Neural progenitor cell (in vitro differentiated cells): ENCODE results near the gene KLHL3. TPM values are rescaled to one million over a fixed set of nuclear protein-coding genes. Genes with fewer than 3 reads are reported as not detected.

ENCODE experiments used
- DNase-seq: peaks from one replicate; pipeline ENCODE4 v3.0.0-alpha.2; 2016; ENCODE audit warnings: low spot score
- H2AFZ ChIP-seq: fragments of 200-600 bp; sonication (generic); replicated peaks from 2 replicates; pipeline ENCODE4 v1.6.1; 2016; ENCODE audit warnings: antibody characterized with exemption
- H3F3A ChIP-seq: fragments of 200-600 bp; sonication (generic); 2 replicates; pipeline ENCODE4 v1.6.1; 2016; ENCODE audit warnings: antibody characterized with exemption, low read depth
- H3K27ac ChIP-seq: fragments of 200-600 bp; sonication (generic); 2 replicates; pipeline ENCODE4 v1.5.1; 2016; ENCODE audit warnings: mild to moderate bottlenecking
- H3K27me3 ChIP-seq: fragments of 200-600 bp; sonication (generic); 2 replicates; pipeline ENCODE4 v1.6.1; 2016; ENCODE audit warnings: mild to moderate bottlenecking, moderate library complexity
- H3K36me3 ChIP-seq: fragments of 200-600 bp; sonication (generic); 2 replicates; pipeline ENCODE4 v1.5.1; 2016
- H3K4me1 ChIP-seq: fragments of 200-600 bp; sonication (generic); 2 replicates; pipeline ENCODE4 v1.6.1; 2016; ENCODE audit warnings: mixed run types
- H3K4me2 ChIP-seq: fragments of 200-600 bp; sonication (generic); 2 replicates; pipeline ENCODE4 v1.6.1; 2016
- H3K4me3 ChIP-seq: fragments of 200-600 bp; sonication (generic); 2 replicates; pipeline ENCODE4 v1.5.1; 2016
- H3K79me2 ChIP-seq: fragments of 200-600 bp; sonication (generic); 2 replicates; pipeline ENCODE4 v1.6.1; 2016; ENCODE audit warnings: low read depth
- H3K9ac ChIP-seq: fragments of 200-600 bp; sonication (generic); 2 replicates; pipeline ENCODE4 v1.6.1; 2016
- H3K9me3 ChIP-seq: fragments of 200-600 bp; sonication (generic); 2 replicates; pipeline ENCODE4 v1.5.1; 2016; ENCODE audit warnings: low read depth
- H4K20me1 ChIP-seq: fragments of 200-600 bp; sonication (generic); 2 replicates; pipeline ENCODE4 v1.6.1; 2016; ENCODE audit warnings: low read depth
- H3K27ac Mint-ChIP-seq: 3 replicates; pipeline ENCODE4 v1.8.0; 2021; ENCODE audit warnings: mixed read lengths
- H3K27me3 Mint-ChIP-seq: 2 replicates; pipeline ENCODE4 v1.8.0; 2022; ENCODE audit warnings: low read depth, mild to moderate bottlenecking, inconsistent platforms, moderate library complexity, mixed read lengths; ENCODE audit not compliant: insufficient read depth
- H3K36me3 Mint-ChIP-seq: 3 replicates; pipeline ENCODE4 v1.8.0; 2021; ENCODE audit warnings: mixed read lengths
- H3K4me1 Mint-ChIP-seq: 3 replicates; pipeline ENCODE4 v1.8.0; 2021; ENCODE audit warnings: mixed read lengths
- H3K4me3 Mint-ChIP-seq: 3 replicates; pipeline ENCODE4 v1.8.0; 2021; ENCODE audit warnings: mild to moderate bottlenecking, moderate library complexity, mixed read lengths
- H3K9me3 Mint-ChIP-seq: 3 replicates; pipeline ENCODE4 v1.8.0; 2020; ENCODE audit warnings: mixed read lengths
- CTCF ChIP-seq: fragments of 200-600 bp; sonication (generic); IDR thresholded peaks from 2 replicates; pipeline ENCODE4 v1.5.1; 2017; ENCODE audit warnings: antibody characterized with exemption, mild to moderate bottlenecking
- EZH2 ChIP-seq: fragments of 200-600 bp; sonication (generic); IDR thresholded peaks from 2 replicates; pipeline ENCODE4 v1.6.1; 2017; ENCODE audit warnings: antibody characterized with exemption, mild to moderate bottlenecking, moderate library complexity
- EZH2phosphoT487 ChIP-seq: fragments of 200-600 bp; sonication (generic); IDR thresholded peaks from 2 replicates; pipeline ENCODE4 v1.6.1; 2017; ENCODE audit warnings: antibody characterized with exemption
- total RNA-seq: library from RNA; depleted of rRNA; stranded (reverse); fragments of >200 nt; gene quantifications from 2 replicates; pipeline ENCODE4 v1.2.3, GENCODE V29; 2015; ENCODE audit warnings: low replicate concordance

The KLHL3 gene
- total RNA-seq, 1 donor from 2014 or later, result 26.8 TPM

GRCh38 chr5:137736496-137736895, 607 bp upstream of the KLHL3 start:
- Histone ChIP-seq H3K4me1 (peaks cover 24% of the 10 kb centered on the region), H3K27me3 (no peaks in the 10 kb centered on the region), H3K9ac (no peak overlapping the region), H3K4me2 (peak overlapping the region; percentile 81), H2AFZ (no peak overlapping the region), H3K79me2 (peaks cover 38% of the 10 kb centered on the region), H3K4me3 (no peak overlapping the region), H4K20me1 (no peaks in the 10 kb centered on the region), H3K27ac (no peak overlapping the region), H3K36me3 (no peaks in the 10 kb centered on the region), H3F3A (peaks cover 21% of the 10 kb centered on the region), H3K9me3 (no peaks in the 10 kb centered on the region)
- Mint-ChIP-seq H3K27ac (no peak overlapping the region), H3K27me3 (no peaks in the 10 kb centered on the region), H3K4me3 (no peak overlapping the region), H3K36me3 (no peaks in the 10 kb centered on the region), H3K4me1 (no peaks in the 10 kb centered on the region), H3K9me3 (peaks cover 5% of the 10 kb centered on the region)
- TF ChIP-seq EZH2phosphoT487, result no peak
- TF ChIP-seq EZH2, result no peak
- DNase-seq, result no peak

GRCh38 chr5:137734962-137735554, 831 bp downstream of the KLHL3 start:
- Histone ChIP-seq H3K27me3 (no peaks in the 10 kb centered on the region), H2AFZ (peak overlapping the region; percentile 97), H3K79me2 (peaks cover 51% of the 10 kb centered on the region), H3K9me3 (no peaks in the 10 kb centered on the region), H4K20me1 (no peaks in the 10 kb centered on the region), H3K9ac (peak overlapping the region; percentile 45), H3K4me1 (peaks cover 24% of the 10 kb centered on the region), H3F3A (peaks cover 21% of the 10 kb centered on the region), H3K27ac (peak overlapping the region; percentile 61), H3K4me2 (peak overlapping the region; percentile 81), H3K36me3 (no peaks in the 10 kb centered on the region), H3K4me3 (peak overlapping the region; percentile 74)
- Mint-ChIP-seq H3K4me1 (no peaks in the 10 kb centered on the region), H3K27ac (no peak overlapping the region), H3K27me3 (no peaks in the 10 kb centered on the region), H3K36me3 (no peaks in the 10 kb centered on the region), H3K9me3 (peaks cover 5% of the 10 kb centered on the region), H3K4me3 (no peak overlapping the region)
- DNase-seq, result peak; percentile 56
- TF ChIP-seq EZH2 (no peak), CTCF (no peak)

GRCh38 chr5:137734331-137734730, 1.6 kb downstream of the KLHL3 start:
- TF ChIP-seq CTCF (no peak), EZH2 (no peak), EZH2phosphoT487 (no peak)
- Mint-ChIP-seq H3K4me1 (no peaks in the 10 kb centered on the region), H3K36me3 (no peaks in the 10 kb centered on the region), H3K4me3 (no peak overlapping the region), H3K27ac (peak overlapping the region; percentile 32), H3K27me3 (no peaks in the 10 kb centered on the region), H3K9me3 (peaks cover 5% of the 10 kb centered on the region)
- Histone ChIP-seq H3K9me3 (no peaks in the 10 kb centered on the region), H4K20me1 (no peaks in the 10 kb centered on the region), H2AFZ (peak overlapping the region; percentile 97), H3K9ac (no peak overlapping the region), H3K4me2 (peak overlapping the region; percentile 81), H3K27ac (no peak overlapping the region), H3K36me3 (no peaks in the 10 kb centered on the region), H3K4me1 (peaks cover 24% of the 10 kb centered on the region), H3K79me2 (peaks cover 57% of the 10 kb centered on the region), H3K4me3 (peak overlapping the region; percentile 74), H3K27me3 (no peaks in the 10 kb centered on the region), H3F3A (peaks cover 21% of the 10 kb centered on the region)
- DNase-seq, result no peak

- H3K9me3 ChIP-seq, result no peaks in the 10 kb centered on the region
- peaks cover 57% of the 10 kb centered on the region for H3K79me2 ChIP-seq
- H3K27ac ChIP-seq, result no peak overlapping the region
- H3K4me2 ChIP-seq, result peak overlapping the region; percentile 81
- no peaks in the 10 kb centered on the region for H3K36me3 Mint-ChIP-seq
- no peaks in the 10 kb centered on the region for H3K27me3 Mint-ChIP-seq
- peaks cover 21% of the 10 kb centered on the region for H3F3A ChIP-seq
- no peaks in the 10 kb centered on the region for H3K4me1 Mint-ChIP-seq
- no peaks in the 10 kb centered on the region for H4K20me1 ChIP-seq
- TF ChIP-seq EZH2, result no peak
- no peak for TF ChIP-seq EZH2phosphoT487
- no peak for TF ChIP-seq CTCF
- no peak overlapping the region for H3K9ac ChIP-seq
- no peaks in the 10 kb centered on the region for H3K27me3 ChIP-seq
- H2AFZ ChIP-seq, result no peak overlapping the region
- H3K4me3 Mint-ChIP-seq, result no peak overlapping the region
- H3K9me3 Mint-ChIP-seq, result peaks cover 5% of the 10 kb centered on the region
- peaks cover 24% of the 10 kb centered on the region for H3K4me1 ChIP-seq
- peak overlapping the region; percentile 74 for H3K4me3 ChIP-seq
- H3K27ac Mint-ChIP-seq, result peak overlapping the region; percentile 32
- H3K36me3 ChIP-seq, result no peaks in the 10 kb centered on the region
- no peak for DNase-seq
These were observed 2.0 kb downstream of the KLHL3 start for GRCh38 chr5:137733922-137734321.
